Ishikawa (cell line): ENCODE data around the gene KCNQ1OT1.

Experiments used
- CREB1 ChIP-seq: IDR thresholded peaks from 2 replicates; pipeline ENCODE4 v1.6.1; 2012; ENCODE audit warnings: low read depth
- EP300 ChIP-seq: IDR thresholded peaks from 2 replicates; pipeline ENCODE4 v1.6.1; 2012; ENCODE audit warnings: borderline replicate concordance
- FOXM1 ChIP-seq: IDR thresholded peaks from 2 replicates; pipeline ENCODE4 v1.6.1; 2012; ENCODE audit warnings: low read depth, borderline replicate concordance
- MAX ChIP-seq: IDR thresholded peaks from 2 replicates; pipeline ENCODE4 v1.6.1; 2012
- RAD21 ChIP-seq: IDR thresholded peaks from 2 replicates; pipeline ENCODE4 v1.6.1; 2012; ENCODE audit warnings: low read depth
- REST ChIP-seq: IDR thresholded peaks from 2 replicates; pipeline ENCODE4 v1.6.1; 2012; ENCODE audit warnings: low read depth, mild to moderate bottlenecking
- TAF1 ChIP-seq: IDR thresholded peaks from 2 replicates; pipeline ENCODE4 v1.6.1; 2012; ENCODE audit warnings: low read depth, mild to moderate bottlenecking
- TCF12 ChIP-seq: IDR thresholded peaks from 2 replicates; pipeline ENCODE4 v1.6.1; 2012; ENCODE audit warnings: low read depth
- TEAD4 ChIP-seq: IDR thresholded peaks from 2 replicates; pipeline ENCODE4 v1.6.1; 2012
- USF1 ChIP-seq: IDR thresholded peaks from 2 replicates; pipeline ENCODE4 v1.6.1; 2012
- YY1 ChIP-seq: IDR thresholded peaks from 2 replicates; pipeline ENCODE4 v1.6.1; 2012; ENCODE audit warnings: low read depth

- TF ChIP-seq YY1 (no peak), TEAD4 (no peak), FOXM1 (no peak), MAX (no peak), REST (no peak), TCF12 (no peak), EP300 (no peak), RAD21 (no peak), USF1 (no peak), CREB1 (no peak), TAF1 (no peak)
Observed at GRCh38 chr11:2559527-2560311, 140.1 kb downstream of the KCNQ1OT1 start.
